Activated CD4-positive, CD25-positive, alpha-beta regulatory T cell treated with anti-CD3 and anti-CD28 coated beads, Interleukin-2, amount 50 U/mL, for 24 hours (primary cell): ENCODE data around the gene SSH3.

ENCODE experiments used
- ATAC-seq, 2 donors: fragments of 150-1000 bp; cut with Tn5 transposase; one replicate each; pipeline ENCODE4 v1.10.0; 2021; ENCODE audit warnings: mild to moderate bottlenecking in 1 of 2, moderate library complexity in 1 of 2

Gene SSH3

DNA sequence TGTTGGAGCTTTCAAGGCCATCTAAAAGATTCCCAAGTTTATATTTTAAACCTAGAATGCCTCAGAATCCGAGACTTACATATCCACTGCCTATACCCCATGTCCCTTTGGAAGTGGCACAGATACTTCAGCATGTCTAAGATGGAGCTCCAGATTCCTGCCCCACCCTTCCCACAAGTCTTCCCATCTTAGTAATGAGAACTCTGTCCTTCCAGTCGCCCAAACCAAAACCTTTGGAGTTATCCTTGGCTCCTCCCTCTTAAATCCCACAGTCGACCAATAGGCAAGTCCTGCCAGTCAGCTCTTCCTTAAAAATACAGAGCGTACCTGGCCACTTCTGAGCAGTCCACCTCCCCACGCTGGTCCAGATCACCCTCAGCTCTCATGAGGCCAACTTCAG, 45.7 kb downstream of the SSH3 start:
- ATAC-seq: no peak

DNA sequence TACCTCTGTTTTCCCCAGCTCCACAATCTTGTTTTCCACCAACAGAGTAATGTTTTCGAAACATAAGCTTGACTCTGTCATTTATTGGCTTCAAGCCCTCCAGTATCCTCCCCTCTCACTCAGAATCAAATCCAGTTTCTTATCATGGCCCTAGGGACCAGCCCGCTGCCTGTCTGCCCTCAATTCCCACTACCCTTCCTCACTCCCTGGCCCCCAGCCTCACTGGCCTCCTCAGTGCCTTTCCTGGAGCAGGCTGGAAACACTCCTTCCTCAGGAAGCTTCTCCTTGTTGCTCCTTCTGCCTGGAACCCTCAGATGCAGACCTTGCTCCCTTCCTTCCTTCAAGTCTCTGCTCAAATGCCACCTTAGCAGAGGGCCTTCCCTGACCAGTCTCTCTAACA, 46.1 kb downstream of the SSH3 start:
- no peak for ATAC-seq

DNA sequence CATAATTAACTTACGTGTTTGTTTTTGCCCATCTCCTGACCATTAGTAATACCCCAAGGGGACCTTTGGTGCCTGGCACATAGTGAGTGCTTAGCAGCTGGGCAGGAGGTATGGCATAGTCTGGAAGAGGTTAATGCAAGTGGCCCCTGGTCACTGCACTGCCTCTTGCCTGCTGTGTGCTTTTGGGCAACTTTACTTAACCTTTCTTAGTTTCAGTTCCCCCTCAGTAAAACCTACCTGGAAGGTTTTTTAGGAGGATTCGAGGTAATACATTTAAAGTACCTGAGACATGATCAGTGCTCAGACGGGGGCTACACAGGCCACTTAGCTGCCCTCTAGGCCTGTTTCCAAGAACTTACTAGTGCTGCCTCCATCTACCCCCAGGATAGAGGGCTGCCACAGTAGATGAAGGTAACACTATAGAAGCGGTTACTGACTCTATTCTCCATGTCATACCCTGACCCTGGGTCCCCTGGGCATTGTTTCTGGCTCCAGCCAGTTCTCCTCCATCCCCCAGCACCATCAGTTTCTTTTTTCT, 46.7 kb downstream of the SSH3 start:
- ATAC-seq: no peak

DNA sequence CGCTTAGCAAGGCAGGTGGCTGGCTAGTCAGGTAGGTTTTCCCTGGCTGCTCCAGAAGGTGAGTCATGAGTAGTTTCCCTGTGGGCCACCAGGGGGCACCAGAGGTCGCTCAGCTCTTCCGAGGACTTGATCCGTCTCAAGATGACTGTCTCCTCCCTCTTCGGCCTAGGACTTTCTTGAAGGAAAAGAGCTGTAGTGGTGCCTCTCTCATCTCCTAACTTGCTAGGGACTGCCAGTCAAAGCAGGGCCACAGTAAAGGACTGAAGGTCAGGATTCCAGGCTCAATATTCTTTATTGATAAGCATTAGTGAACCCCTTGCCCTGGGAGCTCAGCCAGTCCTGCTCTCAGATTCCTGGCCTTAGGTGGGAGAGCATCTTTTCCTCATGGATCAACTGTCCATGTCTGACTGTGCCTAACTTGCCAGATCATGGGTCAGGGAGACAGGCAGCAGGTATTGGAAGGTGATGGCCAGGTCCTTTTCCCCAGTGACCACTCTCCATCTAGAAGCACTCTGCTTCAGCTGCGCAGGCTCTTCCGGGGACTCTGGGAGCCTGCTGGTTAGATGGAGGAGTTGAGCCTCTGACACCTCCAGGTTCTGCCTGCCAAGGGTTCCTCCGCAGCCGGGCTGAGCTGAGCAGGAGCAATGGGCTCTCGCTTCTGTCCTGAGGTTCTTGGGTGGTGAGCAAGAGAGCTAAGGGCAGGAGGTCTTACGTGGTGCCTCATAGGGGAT, 48.1 kb downstream of the SSH3 start:
- ATAC-seq: peak in 1 of 2 donors; percentile 7

DNA sequence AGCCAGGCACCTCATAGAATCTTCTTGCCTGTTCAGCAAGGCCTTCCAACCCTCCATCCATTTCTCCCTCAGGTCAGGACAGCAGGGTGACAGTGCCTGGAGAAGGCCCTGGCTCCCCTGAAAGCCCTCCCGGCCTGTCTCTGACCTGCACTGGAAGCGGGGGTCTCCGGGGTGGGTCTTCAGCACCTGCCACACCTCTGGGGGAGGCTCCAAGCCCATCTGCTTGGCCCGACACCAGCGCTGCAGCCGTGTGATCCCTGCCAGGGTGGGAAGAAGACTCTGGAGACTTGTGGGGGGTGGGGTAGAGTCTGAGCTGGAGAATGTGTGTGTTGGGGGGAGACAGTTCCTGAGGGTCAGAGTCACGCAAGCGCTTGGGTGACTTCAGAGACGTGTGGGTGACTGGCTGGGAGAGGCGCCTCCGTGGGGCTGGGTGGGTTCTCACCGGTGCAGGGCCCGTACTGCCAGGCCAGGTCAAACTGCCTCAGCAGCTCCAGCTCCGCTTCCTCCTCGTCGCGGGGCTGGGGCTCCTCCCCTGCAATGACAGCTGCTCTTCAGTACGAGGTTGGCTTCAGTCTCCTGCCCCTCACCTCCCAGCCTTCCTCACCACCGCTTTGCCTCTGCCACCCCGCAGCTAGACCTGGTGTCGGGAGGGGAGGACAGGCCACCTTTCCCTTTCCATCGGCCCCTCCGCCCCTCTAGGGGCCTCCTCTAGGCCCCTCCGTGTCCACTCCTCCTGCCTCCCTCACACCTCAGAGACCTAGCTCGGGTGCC, 49.4 kb downstream of the SSH3 start:
- peak; percentile 25 to 27 for ATAC-seq

DNA sequence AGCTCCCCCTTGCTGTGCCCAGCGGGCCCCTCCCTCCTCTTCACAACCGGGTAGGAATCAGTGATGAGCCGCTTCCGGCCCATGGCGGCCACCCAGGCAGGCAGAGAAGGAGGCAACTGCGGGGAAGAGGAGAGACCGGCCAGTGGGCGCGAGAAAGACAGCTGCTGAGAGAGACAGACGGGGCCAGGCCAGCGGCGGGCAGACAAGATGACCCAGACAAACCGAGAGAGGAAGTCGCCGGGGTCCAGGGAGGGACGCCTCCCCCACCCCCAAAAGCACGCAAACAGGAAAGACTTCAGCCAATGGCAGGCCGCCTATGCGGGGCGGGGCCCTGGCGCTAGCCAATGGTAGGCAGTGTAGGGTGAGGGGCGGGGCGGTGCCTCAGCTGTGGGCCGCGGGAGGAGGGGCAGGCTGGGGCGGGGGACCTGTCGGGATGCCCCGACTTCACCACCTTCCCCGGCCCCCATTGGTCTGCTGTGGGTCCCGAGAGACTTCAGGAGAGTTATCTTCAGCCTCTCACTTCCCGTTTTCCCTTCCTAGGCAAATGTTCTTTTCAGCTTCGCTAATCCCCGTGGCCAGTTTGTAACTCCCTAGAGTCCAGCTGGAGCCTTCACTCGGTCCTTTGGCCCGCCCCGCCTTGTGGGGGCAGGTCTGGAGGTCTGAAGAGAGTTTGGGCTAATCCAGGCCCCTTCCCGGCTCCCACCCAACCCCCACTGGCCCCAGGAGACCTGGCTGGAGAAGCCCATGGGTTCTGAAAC, 50.2 kb downstream of the SSH3 start, which contains the start of gene POLD4:
TSS of gene POLD4 (minus strand) at position 230 of the 758 bp plus-strand sequence. CDS start at position 83, 147 bp downstream.
- ATAC-seq: peak; percentile 89 to 94

DNA sequence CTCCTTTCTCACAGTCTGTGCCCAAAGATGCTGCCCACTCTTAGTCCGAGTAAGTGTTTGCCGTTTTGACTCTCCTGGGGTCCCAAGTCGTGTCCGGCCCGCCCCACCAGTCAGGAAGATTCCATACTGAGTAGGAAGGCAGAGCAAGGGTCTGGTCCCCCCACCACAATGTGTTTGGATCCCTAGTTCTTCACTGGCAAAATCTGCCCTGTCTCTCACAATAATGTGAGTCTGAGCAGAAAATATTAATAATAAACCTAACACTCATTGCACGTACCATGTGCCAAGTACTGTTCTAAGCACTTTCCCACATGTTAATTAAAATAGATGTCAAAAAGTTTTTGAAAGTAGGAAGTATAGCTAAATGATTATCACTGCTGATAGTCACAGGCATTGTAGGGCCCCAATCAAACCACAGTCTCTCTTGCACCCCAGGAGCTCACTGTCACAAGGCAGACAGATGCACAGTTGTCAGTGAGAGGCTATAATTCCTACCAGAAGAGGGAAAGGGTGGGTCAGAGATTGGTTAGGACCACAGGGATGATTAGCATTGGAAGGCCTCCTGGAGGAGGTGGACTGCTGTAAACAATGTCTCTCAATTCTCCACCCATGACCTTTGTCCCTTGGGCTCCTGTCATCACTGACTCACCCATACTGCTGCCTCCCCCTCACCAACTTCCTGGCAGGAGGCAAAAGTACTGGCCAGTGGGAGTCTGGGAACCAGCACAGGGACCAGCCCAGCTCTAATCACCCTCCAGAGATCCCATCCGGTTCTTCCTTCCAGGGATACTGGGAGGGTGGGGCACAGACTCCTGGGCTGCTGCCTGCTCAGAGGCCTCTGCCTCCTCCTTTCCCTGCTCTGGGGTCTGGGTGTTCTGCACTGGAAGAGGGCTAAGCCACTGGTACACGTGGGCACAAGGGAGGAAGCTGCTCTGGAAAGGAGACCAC, 51.0 kb downstream of the SSH3 start:
- ATAC-seq: peak in 1 of 2 donors; percentile 15

DNA sequence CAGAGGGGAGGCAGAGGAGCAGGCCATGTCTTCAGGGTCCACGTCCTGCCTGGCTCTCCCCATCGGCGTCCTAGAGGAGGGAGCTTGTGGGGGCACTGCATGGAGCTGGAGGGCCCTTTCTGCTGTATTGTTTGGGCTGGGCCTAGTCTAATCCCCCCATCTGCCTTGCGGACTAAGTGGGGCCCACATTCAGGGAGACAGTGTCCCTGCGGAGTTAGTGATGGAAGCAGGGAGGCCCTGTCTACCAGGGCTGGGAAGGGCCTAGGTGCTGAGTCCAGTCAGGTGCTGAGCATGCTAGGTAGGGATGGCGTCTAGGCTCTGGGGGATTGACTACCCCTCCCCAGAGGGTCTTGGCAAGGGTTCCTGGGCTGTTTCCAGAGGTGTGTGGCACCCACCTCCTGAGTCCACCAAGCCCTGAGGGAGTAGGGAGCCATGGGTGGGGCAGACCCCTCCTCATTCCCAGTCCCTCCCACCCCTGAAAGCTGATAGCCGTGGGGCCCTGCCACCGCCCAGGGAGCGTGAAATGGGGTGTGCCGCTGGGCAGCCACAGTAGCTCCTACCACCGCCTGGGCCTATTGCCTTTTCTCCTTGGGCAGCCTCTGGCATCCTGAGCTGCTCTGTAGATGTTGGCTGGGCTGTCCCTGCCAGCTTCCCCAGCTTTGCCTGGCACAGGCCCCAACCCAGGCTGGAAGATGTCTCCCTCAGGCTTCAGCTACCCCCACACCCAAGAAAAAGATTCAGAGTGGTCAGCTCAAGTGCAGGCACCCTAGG, 51.9 kb downstream of the SSH3 start:
- no peak for ATAC-seq

DNA sequence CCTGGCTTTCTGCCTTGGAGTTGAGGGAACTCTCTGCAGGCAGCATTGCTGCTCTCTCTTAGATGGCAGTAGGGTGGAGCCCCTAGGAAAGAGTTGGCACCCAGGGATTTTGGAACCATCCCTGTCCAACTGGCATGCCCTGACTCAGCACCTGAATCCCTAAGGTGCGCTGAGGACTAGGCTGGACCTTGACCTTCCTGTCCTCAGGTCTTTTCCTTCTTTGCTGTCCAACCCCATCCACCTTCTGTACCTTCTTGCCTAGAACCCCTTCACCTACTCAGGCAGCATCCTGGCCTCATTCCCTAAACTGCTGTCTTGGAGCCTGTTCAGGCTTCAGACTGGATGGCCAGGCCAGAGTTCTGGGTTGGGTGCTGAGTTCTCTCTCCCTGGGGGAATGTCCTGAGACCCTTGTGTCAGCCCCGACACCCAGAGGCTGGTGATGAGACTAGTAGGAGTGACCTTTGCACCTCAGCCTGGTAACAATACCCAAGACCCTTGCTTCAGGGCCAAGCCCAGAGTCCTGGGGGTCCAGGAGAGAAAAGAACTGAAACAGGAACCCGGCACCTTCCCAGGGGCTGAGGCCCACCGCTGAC, 52.6 kb downstream of the SSH3 start:
- ATAC-seq: no peak

DNA sequence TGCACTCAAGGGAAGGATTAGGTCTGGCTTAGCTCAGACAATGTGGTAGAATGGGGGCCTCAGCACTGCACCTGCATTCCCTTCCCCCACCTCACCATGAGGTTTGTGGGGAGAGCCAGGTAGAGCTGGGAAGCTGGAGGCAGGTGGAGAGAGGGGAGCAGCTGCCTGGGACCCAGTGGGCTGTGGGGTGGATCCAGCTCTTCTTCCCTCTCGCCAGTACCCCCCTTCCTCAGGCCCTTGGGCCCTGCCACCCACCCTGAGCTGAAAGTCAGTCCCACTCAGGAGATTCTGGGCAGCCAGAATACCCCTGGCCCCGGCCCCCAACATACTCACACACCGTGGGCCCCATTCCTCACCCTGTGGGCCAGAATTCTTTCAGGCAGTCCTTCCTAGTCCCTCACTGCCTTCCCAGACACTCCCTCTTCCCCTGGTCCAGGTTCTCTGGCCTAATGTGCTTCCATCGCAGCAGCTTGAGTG, 53.1 kb downstream of the SSH3 start:
- no peak for ATAC-seq

DNA sequence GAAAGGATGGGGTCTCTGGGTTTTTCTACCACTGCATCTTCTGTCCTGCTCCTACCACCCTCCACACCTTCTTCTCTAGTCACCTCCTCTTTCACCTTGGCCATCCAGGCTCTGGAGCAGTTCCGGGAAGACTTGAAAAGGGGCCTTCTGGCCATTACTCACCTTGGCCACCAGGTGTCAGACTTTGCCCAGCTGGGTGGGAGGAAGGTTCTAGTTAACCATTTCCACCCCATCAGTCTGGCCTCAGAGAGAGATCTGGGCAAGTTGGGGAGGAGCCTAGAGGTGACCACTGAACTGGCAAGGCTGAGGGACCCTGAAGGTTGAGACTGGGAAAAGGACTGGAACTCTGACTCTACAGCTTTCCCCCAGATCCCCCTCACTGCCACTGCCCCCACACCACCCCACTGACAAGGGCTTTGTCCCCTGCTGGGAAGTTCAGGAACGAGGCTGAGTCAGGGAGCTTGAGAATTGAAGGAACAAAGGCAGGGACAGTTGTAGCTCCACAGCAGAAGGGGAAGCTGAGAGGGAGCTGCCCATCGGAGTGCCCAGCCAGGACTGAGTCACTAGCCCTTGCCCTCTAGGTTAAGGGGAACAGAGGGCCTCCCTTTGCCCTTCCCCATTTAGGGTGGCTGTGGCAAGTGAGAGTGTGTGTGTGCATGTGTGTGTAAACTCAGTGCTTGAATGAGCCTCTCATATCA, 53.7 kb downstream of the SSH3 start:
- ATAC-seq: no peak

DNA sequence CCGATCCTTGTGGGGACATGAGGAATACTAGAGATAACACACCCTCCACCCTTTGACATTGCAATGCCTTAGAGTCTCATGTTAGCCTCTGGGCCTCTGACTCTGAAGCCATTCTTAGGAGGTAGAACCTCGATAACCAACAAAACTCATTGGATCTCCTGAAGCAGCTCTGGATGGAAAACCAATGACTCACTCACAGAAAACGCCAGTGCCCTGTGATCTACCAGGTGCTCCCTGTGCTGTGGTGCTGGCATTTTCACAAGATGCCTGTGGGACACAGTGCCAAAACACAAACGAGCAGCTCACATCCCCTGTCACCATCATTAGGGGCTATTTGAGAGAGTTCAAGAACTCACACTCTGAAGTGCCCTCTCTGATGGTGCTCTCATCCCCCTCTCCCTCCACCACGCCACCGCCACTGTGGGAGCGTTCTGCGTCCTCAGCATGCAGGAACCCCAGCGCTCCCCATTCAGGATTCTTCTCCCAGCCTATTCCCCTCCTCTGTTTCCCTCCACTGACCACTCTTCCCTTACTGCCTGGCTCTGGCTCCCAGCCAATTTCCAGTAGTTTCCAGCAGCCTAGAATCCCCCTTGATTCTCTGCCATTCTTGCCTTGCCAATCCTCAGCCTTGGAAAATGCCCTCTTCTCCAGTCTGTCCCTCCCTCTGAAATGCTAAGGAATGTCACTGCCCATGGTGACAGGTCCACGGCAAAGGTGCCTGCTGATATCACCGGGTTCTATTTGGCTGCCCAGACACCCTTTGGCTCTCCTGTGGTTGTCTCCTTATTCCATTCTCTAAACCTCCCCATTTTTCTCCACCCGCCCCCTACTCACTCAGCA, 54.7 kb downstream of the SSH3 start:
- ATAC-seq: no peak
